ENCODE data around the gene PIGR. TPM values are rescaled to one million over a fixed set of nuclear protein-coding genes. Genes with fewer than 3 reads are reported as not detected.

Gene PIGR
- total and polyA plus RNA-seq, 9 of the 15 experiments (the other 6 are each of a cell fraction or from before 2014, with no cell fraction given): 0.01 to 1.5 (median 0.03) TPM; not detected in 4

DNA sequence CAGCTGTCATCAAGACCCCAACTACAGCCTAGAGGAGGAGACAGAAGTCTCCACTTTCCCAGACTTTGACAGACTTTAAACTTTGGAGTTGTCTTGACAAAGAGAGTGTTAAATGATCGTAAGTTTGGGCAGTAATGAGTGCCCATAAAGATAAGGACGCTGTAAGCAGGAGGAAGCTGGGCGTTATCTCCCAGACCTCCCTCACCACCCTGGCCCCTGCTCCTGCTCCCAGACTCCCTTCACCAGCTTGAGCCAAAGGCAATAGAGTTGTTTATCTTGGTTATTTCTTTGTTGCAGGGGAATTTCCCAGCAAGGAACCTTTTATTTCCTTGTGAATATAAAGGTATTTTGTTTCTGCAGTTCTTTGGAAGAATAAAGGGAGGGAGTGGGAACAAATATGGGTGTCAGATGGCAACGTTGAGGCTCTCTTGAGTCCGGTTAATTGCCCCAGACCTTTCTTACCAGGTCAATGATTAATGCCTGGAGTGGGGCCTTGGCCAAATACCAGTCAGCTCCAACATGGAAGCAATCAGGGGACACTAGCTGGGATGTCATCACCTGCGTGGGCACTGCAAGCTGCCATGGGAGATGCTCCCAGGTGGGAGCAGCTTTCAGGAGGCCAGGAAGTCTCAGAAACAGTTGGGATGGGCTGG, 4.4 kb downstream of the PIGR start (continued):
- TF ChIP-seq, protein P1, sequence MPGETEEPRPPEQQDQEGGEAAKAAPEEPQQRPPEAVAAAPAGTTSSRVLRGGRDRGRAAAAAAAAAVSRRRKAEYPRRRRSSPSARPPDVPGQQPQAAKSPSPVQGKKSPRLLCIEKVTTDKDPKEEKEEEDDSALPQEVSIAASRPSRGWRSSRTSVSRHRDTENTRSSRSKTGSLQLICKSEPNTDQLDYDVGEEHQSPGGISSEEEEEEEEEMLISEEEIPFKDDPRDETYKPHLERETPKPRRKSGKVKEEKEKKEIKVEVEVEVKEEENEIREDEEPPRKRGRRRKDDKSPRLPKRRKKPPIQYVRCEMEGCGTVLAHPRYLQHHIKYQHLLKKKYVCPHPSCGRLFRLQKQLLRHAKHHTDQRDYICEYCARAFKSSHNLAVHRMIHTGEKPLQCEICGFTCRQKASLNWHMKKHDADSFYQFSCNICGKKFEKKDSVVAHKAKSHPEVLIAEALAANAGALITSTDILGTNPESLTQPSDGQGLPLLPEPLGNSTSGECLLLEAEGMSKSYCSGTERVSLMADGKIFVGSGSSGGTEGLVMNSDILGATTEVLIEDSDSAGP (CRISPR knock-in tag; IDR thresholded peaks at IDR 0.05): no peak
- no peak for TF ChIP-seq TCFL5 (CRISPR knock-in tag; conservative IDR thresholded peaks at IDR 0.05)
- no peak for TF ChIP-seq NCOA1 (IDR thresholded peaks at IDR 0.05; ENCODE audit: low read depth)
- TF ChIP-seq SIRT6 (IDR thresholded peaks at IDR 0.05; ENCODE audit: low read depth, low read length): no peak
- TF ChIP-seq, protein P2, sequence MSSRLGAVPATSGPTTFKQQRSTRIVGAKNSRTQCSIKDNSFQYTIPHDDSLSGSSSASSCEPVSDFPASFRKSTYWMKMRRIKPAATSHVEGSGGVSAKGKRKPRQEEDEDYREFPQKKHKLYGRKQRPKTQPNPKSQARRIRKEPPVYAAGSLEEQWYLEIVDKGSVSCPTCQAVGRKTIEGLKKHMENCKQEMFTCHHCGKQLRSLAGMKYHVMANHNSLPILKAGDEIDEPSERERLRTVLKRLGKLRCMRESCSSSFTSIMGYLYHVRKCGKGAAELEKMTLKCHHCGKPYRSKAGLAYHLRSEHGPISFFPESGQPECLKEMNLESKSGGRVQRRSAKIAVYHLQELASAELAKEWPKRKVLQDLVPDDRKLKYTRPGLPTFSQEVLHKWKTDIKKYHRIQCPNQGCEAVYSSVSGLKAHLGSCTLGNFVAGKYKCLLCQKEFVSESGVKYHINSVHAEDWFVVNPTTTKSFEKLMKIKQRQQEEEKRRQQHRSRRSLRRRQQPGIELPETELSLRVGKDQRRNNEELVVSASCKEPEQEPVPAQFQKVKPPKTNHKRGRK (tag; IDR thresholded peaks at IDR 0.05): no peak
- TF ChIP-seq, protein P3, sequence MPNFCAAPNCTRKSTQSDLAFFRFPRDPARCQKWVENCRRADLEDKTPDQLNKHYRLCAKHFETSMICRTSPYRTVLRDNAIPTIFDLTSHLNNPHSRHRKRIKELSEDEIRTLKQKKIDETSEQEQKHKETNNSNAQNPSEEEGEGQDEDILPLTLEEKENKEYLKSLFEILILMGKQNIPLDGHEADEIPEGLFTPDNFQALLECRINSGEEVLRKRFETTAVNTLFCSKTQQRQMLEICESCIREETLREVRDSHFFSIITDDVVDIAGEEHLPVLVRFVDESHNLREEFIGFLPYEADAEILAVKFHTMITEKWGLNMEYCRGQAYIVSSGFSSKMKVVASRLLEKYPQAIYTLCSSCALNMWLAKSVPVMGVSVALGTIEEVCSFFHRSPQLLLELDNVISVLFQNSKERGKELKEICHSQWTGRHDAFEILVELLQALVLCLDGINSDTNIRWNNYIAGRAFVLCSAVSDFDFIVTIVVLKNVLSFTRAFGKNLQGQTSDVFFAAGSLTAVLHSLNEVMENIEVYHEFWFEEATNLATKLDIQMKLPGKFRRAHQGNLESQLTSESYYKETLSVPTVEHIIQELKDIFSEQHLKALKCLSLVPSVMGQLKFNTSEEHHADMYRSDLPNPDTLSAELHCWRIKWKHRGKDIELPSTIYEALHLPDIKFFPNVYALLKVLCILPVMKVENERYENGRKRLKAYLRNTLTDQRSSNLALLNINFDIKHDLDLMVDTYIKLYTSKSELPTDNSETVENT (CRISPR knock-in tag; IDR thresholded peaks at IDR 0.05): no peak
- TF ChIP-seq BMI1 (IDR thresholded peaks at IDR 0.05; ENCODE audit: low read length): no peak
- TF ChIP-seq OTX1 (CRISPR knock-in tag; IDR thresholded peaks at IDR 0.05): no peak
- TF ChIP-seq, protein P4, sequence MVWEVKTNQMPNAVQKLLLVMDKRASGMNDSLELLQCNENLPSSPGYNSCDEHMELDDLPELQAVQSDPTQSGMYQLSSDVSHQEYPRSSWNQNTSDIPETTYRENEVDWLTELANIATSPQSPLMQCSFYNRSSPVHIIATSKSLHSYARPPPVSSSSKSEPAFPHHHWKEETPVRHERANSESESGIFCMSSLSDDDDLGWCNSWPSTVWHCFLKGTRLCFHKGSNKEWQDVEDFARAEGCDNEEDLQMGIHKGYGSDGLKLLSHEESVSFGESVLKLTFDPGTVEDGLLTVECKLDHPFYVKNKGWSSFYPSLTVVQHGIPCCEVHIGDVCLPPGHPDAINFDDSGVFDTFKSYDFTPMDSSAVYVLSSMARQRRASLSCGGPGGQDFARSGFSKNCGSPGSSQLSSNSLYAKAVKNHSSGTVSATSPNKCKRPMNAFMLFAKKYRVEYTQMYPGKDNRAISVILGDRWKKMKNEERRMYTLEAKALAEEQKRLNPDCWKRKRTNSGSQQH (CRISPR knock-in tag; IDR thresholded peaks at IDR 0.05): no peak
- TF ChIP-seq, protein P5, sequence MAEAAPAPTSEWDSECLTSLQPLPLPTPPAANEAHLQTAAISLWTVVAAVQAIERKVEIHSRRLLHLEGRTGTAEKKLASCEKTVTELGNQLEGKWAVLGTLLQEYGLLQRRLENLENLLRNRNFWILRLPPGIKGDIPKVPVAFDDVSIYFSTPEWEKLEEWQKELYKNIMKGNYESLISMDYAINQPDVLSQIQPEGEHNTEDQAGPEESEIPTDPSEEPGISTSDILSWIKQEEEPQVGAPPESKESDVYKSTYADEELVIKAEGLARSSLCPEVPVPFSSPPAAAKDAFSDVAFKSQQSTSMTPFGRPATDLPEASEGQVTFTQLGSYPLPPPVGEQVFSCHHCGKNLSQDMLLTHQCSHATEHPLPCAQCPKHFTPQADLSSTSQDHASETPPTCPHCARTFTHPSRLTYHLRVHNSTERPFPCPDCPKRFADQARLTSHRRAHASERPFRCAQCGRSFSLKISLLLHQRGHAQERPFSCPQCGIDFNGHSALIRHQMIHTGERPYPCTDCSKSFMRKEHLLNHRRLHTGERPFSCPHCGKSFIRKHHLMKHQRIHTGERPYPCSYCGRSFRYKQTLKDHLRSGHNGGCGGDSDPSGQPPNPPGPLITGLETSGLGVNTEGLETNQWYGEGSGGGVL (CRISPR knock-in tag; IDR thresholded peaks at IDR 0.05): no peak
- TF ChIP-seq DIDO1 (tag; IDR thresholded peaks at IDR 0.05; ENCODE audit: low read depth): no peak
- TF ChIP-seq SIN3B (IDR thresholded peaks at IDR 0.05; ENCODE audit: low read depth): no peak
- TF ChIP-seq TCF7L2 (IDR thresholded peaks at IDR 0.05; ENCODE audit: low read depth, low read length): no peak
- no peak for TF ChIP-seq FOS (IDR thresholded peaks at IDR 0.05; ENCODE audit: extremely low read depth, insufficient read length)
- TF ChIP-seq MCM5 (IDR thresholded peaks at IDR 0.05; ENCODE audit: low read depth): no peak
- no peak for TF ChIP-seq ARNT (IDR thresholded peaks at IDR 0.05)
- TF ChIP-seq, protein P6, sequence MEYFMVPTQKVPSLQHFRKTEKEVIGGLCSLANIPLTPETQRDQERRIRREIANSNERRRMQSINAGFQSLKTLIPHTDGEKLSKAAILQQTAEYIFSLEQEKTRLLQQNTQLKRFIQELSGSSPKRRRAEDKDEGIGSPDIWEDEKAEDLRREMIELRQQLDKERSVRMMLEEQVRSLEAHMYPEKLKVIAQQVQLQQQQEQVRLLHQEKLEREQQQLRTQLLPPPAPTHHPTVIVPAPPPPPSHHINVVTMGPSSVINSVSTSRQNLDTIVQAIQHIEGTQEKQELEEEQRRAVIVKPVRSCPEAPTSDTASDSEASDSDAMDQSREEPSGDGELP (CRISPR knock-in tag; IDR thresholded peaks at IDR 0.05; ENCODE audit: borderline replicate concordance): no peak
